PC-9 (cell line): ENCODE data around the gene PATE2. TPM values are rescaled to one million over a fixed set of nuclear protein-coding genes. Genes with fewer than 3 reads are reported as not detected.

Experiments
- BruUV-seq: library from RNA; stranded (reverse); fragments of 400-500 nt; replicated peaks from 2 replicates; lab custom pipeline; 2021; lab: Mats Ljungman, UMichigan
- CTCF ChIA-PET: fragments of 300-600 bp; sonication (Branson Sonifier 250); formaldehyde crosslinking; loops from one replicate; lab custom pipeline; 2022; ENCODE audit warnings: antibody characterized with exemption; lab: Charles Lee
- POLR2A ChIA-PET: fragments of 300-600 bp; sonication (Branson Sonifier 250); formaldehyde crosslinking; loops from one replicate; lab custom pipeline; 2022; ENCODE audit warnings: antibody characterized with exemption; ENCODE audit not compliant: unreplicated experiment; lab: Charles Lee
- DNase-seq, 2 experiments: peaks; one replicate each; pipeline versions ENCODE4 v3.0.0 to v3.0.0-alpha.2; 2015 to 2022; ENCODE audit warnings: mixed read lengths in 1 of 2
- H2AFZ ChIP-seq: fragments of 200-600 bp; sonication (generic); 2 replicates; pipeline ENCODE4 v1.8.1; 2017; ENCODE audit warnings: antibody characterized with exemption
- H3F3A ChIP-seq: fragments of 200-600 bp; sonication (generic); 2 replicates; pipeline ENCODE4 v1.8.1; 2017; ENCODE audit warnings: antibody characterized with exemption, mild to moderate bottlenecking, low read depth; ENCODE audit not compliant: insufficient read depth
- H3K27ac ChIP-seq: fragments of 200-600 bp; sonication (generic); 2 replicates; pipeline ENCODE4 v1.6.1; 2016; ENCODE audit warnings: mixed run types
- H3K27me3 ChIP-seq: fragments of 200-600 bp; sonication (generic); 2 replicates; pipeline ENCODE4 v1.6.1; 2016; ENCODE audit warnings: low read depth, mixed run types; ENCODE audit not compliant: insufficient read depth
- H3K36me3 ChIP-seq: fragments of 200-600 bp; sonication (generic); 2 replicates; pipeline ENCODE4 v1.6.1; 2016; ENCODE audit warnings: low read depth, mixed run types
- H3K4me1 ChIP-seq: fragments of 200-600 bp; sonication (generic); replicated peaks from 2 replicates; pipeline ENCODE4 v1.6.1; 2016; ENCODE audit warnings: mixed run types; ENCODE audit not compliant: insufficient read depth
- H3K4me2 ChIP-seq: fragments of 200-600 bp; sonication (generic); 2 replicates; pipeline ENCODE4 v1.6.1; 2017; ENCODE audit warnings: mixed run types
- H3K4me3 ChIP-seq: fragments of 200-600 bp; sonication (generic); 2 replicates; pipeline ENCODE4 v1.6.1; 2016; ENCODE audit warnings: mixed run types
- H3K79me2 ChIP-seq: fragments of 200-600 bp; sonication (generic); 2 replicates; pipeline ENCODE4 v1.6.1; 2017; ENCODE audit warnings: low read depth, mixed run types
- H3K9me2 ChIP-seq: fragments of 200-600 bp; sonication (generic); 2 replicates; pipeline ENCODE4 v1.8.1; 2017; ENCODE audit warnings: mild to moderate bottlenecking; ENCODE audit not compliant: insufficient read depth
- H3K9me3 ChIP-seq: fragments of 200-600 bp; sonication (generic); 2 replicates; pipeline ENCODE4 v1.8.1; 2016; ENCODE audit warnings: low read depth; ENCODE audit not compliant: insufficient read depth
- H4K20me1 ChIP-seq: fragments of 200-600 bp; sonication (generic); 2 replicates; pipeline ENCODE4 v1.8.1; 2017; ENCODE audit not compliant: insufficient read depth
- EZH2 ChIP-seq: fragments of 200-600 bp; sonication (generic); IDR thresholded peaks from 2 replicates; pipeline ENCODE4 v1.8.0; 2017; ENCODE audit warnings: antibody characterized with exemption, low read depth
- intact Hi-C: fragments of 100-400 bp; cut with micrococcal nuclease; formaldehyde crosslinking; loops from one replicate; pipeline ENCODE4 v1.10.0; 2022; ENCODE audit not compliant: unreplicated experiment
- total RNA-seq: library from RNA; stranded (reverse); gene quantifications from 2 replicates; pipeline ENCODE4 v1.2.3, GENCODE V29; 2021
- TF ChIP-seq, protein P1 (sequence below): fragments of 200-600 bp; sonication (generic); conservative IDR thresholded peaks from 2 replicates; pipeline ENCODE4 v1.6.1; 2017; ENCODE audit warnings: mixed run types, antibody characterized with exemption, mild to moderate bottlenecking, moderate library complexity

Gene PATE2
- total RNA-seq, 1 experiment from 2014 or later: 1.3 TPM

DNA sequence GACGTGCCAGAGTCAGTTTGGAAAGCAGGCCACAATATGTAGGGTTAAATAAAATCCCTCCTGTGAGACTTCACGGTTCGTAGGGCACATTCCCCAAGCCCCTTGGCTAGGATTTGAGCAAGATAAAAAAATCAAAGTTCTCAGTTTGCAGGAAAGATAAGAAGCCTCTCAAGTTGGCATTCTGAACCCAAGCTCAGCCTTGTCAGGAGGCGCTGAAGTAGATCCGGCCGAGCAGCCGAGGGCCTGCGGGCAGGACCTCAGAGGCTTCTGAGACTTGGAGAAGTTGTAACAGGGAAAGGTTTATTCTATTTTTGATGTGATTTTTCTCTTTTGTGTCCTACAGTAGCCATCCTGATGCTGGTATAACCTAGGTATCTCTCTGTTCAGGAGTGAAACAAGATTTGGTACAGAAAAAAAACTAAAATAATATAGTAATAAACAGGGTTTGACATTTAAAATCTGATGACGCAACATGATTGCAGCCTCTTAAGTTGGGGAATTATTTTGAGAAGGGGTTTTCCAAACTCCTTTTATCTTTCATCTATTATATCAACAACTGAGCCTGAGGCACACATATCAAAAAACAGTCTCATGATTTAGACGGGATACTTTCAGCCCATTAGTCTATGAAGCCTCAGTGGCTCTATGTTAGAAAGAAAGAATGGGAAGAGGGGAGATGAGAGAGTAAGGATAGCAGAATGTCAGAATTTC is 10.1 kb downstream of the PATE2 start:
- Histone ChIP-seq H3K9me2 (no peaks in the 10 kb centered on the region), H3K9me3 (no peaks in the 10 kb centered on the region), H3F3A (no peaks in the 10 kb centered on the region), H3K4me2 (no peak overlapping the region), H2AFZ (no peak overlapping the region), H3K36me3 (no peaks in the 10 kb centered on the region), H3K27me3 (peaks cover 82% of the 10 kb centered on the region), H4K20me1 (no peaks in the 10 kb centered on the region), H3K4me3 (no peak overlapping the region), H3K27ac (no peak overlapping the region), H3K79me2 (no peaks in the 10 kb centered on the region), H3K4me1 (no peaks in the 10 kb centered on the region)
- TF ChIP-seq, protein P1, sequence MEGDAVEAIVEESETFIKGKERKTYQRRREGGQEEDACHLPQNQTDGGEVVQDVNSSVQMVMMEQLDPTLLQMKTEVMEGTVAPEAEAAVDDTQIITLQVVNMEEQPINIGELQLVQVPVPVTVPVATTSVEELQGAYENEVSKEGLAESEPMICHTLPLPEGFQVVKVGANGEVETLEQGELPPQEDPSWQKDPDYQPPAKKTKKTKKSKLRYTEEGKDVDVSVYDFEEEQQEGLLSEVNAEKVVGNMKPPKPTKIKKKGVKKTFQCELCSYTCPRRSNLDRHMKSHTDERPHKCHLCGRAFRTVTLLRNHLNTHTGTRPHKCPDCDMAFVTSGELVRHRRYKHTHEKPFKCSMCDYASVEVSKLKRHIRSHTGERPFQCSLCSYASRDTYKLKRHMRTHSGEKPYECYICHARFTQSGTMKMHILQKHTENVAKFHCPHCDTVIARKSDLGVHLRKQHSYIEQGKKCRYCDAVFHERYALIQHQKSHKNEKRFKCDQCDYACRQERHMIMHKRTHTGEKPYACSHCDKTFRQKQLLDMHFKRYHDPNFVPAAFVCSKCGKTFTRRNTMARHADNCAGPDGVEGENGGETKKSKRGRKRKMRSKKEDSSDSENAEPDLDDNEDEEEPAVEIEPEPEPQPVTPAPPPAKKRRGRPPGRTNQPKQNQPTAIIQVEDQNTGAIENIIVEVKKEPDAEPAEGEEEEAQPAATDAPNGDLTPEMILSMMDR: no peak
- no peak for TF ChIP-seq EZH2
- no peak for DNase-seq
- ChIA-PET CTCF (no interaction called here), POLR2A (no interaction called here)
- intact Hi-C loops: no loop called here
- no TSS peak for BruUV-seq

DNA sequence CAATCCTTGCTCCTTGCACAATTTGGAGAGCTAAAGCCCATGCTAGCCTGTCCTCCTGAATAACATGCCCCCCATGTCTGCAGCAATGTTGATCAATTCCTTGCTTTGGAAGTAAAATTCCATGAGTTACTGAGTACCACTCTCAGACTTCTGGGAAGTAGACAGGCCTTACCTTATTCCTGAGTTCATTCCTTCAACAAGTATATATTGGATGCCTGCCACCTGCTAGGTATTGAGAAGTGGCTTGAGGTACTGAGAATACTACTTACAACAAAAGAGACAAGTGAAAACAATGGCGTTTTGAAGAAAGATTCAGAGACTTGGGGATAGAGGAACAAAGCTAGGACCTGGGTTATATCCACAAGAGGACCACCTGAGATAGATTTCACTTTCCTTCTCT is 12.4 kb downstream of the PATE2 start:
- Histone ChIP-seq H3K9me2 (no peaks in the 10 kb centered on the region), H4K20me1 (no peaks in the 10 kb centered on the region), H3F3A (no peaks in the 10 kb centered on the region), H3K27ac (no peak overlapping the region), H3K79me2 (no peaks in the 10 kb centered on the region), H2AFZ (no peak overlapping the region), H3K4me1 (no peaks in the 10 kb centered on the region), H3K27me3 (peaks cover 75% of the 10 kb centered on the region), H3K9me3 (no peaks in the 10 kb centered on the region), H3K4me2 (no peak overlapping the region), H3K4me3 (no peak overlapping the region), H3K36me3 (no peaks in the 10 kb centered on the region)
- ChIA-PET POLR2A (interaction anchor here (0.7 kb wide), 1 partner anchor 37 kb away, joined by 11 read pairs; no protein-coding TSS in a partner anchor), CTCF (no interaction called here)
- BruUV-seq: no TSS peak
- no peak for DNase-seq
- intact Hi-C loops: no loop called here
- TF ChIP-seq, protein P1: no peak
- no peak for TF ChIP-seq EZH2

DNA sequence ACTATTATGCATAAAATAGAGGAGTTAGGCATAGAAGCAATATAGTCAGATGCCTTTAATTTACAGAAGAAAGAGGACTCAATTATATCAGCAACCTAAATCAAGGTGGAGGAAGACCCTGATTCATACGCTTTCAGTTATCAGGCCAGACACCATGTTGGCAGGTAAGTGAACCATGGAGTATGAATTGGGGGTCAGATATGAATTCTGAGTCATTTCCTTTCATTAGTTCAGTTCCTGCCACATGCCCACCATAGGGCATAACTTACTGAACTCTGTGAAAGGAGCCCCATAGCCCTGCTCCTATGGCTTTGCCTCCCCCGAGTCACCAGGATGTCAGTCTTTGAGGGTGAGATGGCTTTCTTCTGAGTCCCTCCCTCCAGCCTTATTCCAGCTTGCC is 15.1 kb downstream of the PATE2 start:
- no TSS peak for BruUV-seq
- H3K4me1 ChIP-seq: no peaks in the 10 kb centered on the region
- H3K27me3 ChIP-seq: peaks cover 57% of the 10 kb centered on the region
- H3K36me3 ChIP-seq: no peaks in the 10 kb centered on the region
- H3K79me2 ChIP-seq: no peaks in the 10 kb centered on the region
- intact Hi-C loops: no loop called here
- no peaks in the 10 kb centered on the region for H3K9me3 ChIP-seq
- no peaks in the 10 kb centered on the region for H4K20me1 ChIP-seq
- H3F3A ChIP-seq: no peaks in the 10 kb centered on the region
- TF ChIP-seq, protein P1: no peak
- no peak for TF ChIP-seq EZH2
- ChIA-PET POLR2A (no interaction called here), CTCF (no interaction called here)
- no peaks in the 10 kb centered on the region for H3K9me2 ChIP-seq
- H2AFZ ChIP-seq: no peak overlapping the region
- DNase-seq: no peak
- no peak overlapping the region for H3K27ac ChIP-seq
- H3K4me3 ChIP-seq: no peak overlapping the region
- H3K4me2 ChIP-seq: no peak overlapping the region
